K562 (cell line): ENCODE data around the gene POU2F3. TPM values are rescaled to one million over a fixed set of nuclear protein-coding genes. Genes with fewer than 3 reads are reported as not detected.
A peak's percentile ranks its signal among the peaks of the same experiment; 100 is the strongest.

Experiments
- ATAC-seq: fragments of 200-7000 bp; cut with Tn5 transposase; 3 replicates; pipeline ENCODE4 v1.9.1; 2020; ENCODE audit warnings: moderate library complexity
- BruUV-seq: library from RNA; stranded (reverse); fragments of 400-500 nt; replicated peaks from 2 replicates; lab custom pipeline; 2021; lab: Mats Ljungman, UMichigan
- CTCF ChIA-PET: fragments of 300-600 bp; formaldehyde crosslinking; extraction: SDS; loops from one replicate; lab custom pipeline; 2021; ENCODE audit warnings: low intra/inter-chr PET ratio; lab: Yijun Ruan, JAX
- POLR2A ChIA-PET: fragments of 300-600, 350-650 bp; sonication (Branson Sonifier 250); formaldehyde crosslinking; extraction: SDS; loops from one replicate; lab custom pipeline; 2021; ENCODE audit warnings: antibody characterized with exemption, inconsistent platforms; lab: Yijun Ruan, JAX
- DNase-seq, 4 experiments: peaks; one replicate each; pipeline versions ENCODE4 v3.0.0 to v3.0.0-alpha.2; 2011 to 2018; ENCODE audit warnings: low spot score in 3 of 4, mixed read lengths in 3 of 4; ENCODE audit errors: extremely low read depth in 1 of 4
- FAIRE-seq: peaks from 2 replicates; lab custom pipeline; 2011; peaks lifted over from hg19 to GRCh38; lab: Jason Lieb, UNC
- H2AFZ ChIP-seq: 2 replicates; pipeline ENCODE4 v1.6.0; 2011; ENCODE audit warnings: low read depth, low read length, control low read depth, inconsistent platforms
- H3K27ac ChIP-seq: fragments of 200-600 bp; 3 replicates; pipeline ENCODE4 v1.8.0; 2011; ENCODE audit warnings: low read depth, mild to moderate bottlenecking, control low read depth, inconsistent platforms, low read length, moderate library complexity, mixed read lengths; ENCODE audit errors: extremely low read depth
- H3K27me3 ChIP-seq, 2 experiments: fragments of 300-600 bp in 1 of 2; 2 replicates in 1 of 2; 3 replicates in 1 of 2; pipeline versions ENCODE4 v1.6.0 to v1.8.0; 2011; ENCODE audit warnings: inconsistent platforms in 2 of 2, low read length in 2 of 2, mild to moderate bottlenecking in 1 of 2, mixed read lengths in 1 of 2, moderate library complexity in 1 of 2; ENCODE audit not compliant: control insufficient read depth in 2 of 2, insufficient read depth in 2 of 2
- H3K36me3 ChIP-seq: fragments of 300-600 bp; 3 replicates; pipeline ENCODE4 v1.8.0; 2011; ENCODE audit warnings: mild to moderate bottlenecking, low read length, inconsistent platforms; ENCODE audit not compliant: control insufficient read depth, insufficient read depth
- H3K4me1 ChIP-seq, 2 experiments: fragments of 200-600 bp in 1 of 2; replicated peaks in 1 of 2; 2 replicates in 1 of 2; 3 replicates in 1 of 2; pipeline versions ENCODE4 v1.5.1 to v1.8.0; 2011; ENCODE audit warnings: inconsistent platforms in 2 of 2, low read length in 2 of 2, mild to moderate bottlenecking in 1 of 2, mixed read lengths in 1 of 2, moderate library complexity in 1 of 2; ENCODE audit not compliant: control insufficient read depth in 2 of 2, insufficient read depth in 2 of 2
- H3K4me2 ChIP-seq: 2 replicates; pipeline ENCODE4 v1.6.1; 2011; ENCODE audit warnings: low read length, control low read depth, inconsistent platforms, mixed read lengths; ENCODE audit not compliant: insufficient read depth
- H3K4me3 ChIP-seq: fragments of 200-600 bp; sonication (generic), shearing (Covaris generic); 2 replicates; pipeline ENCODE4 v1.5.1; 2016; ENCODE audit warnings: control low read depth, inconsistent platforms
- H3K79me2 ChIP-seq: fragments of 200-600 bp; 3 replicates; pipeline ENCODE4 v1.8.0; 2011; ENCODE audit warnings: low read length, inconsistent platforms; ENCODE audit not compliant: control insufficient read depth, insufficient read depth
- H3K9ac ChIP-seq, 2 experiments: 2 replicates each; pipeline versions ENCODE4 v1.6.0 to v1.6.1; 2011; ENCODE audit warnings: low read depth in 2 of 2, low read length in 2 of 2, control low read depth in 1 of 2, inconsistent platforms in 1 of 2, mild to moderate bottlenecking in 1 of 2, mixed read lengths in 1 of 2; ENCODE audit not compliant: insufficient read depth in 1 of 2
- H3K9me1 ChIP-seq: one replicate; pipeline ENCODE4 v1.6.0; 2011; ENCODE audit warnings: inconsistent platforms, mild to moderate bottlenecking, low read length, moderate library complexity; ENCODE audit not compliant: control insufficient read depth, insufficient read depth
- H3K9me3 ChIP-seq: replicated peaks from 2 replicates; pipeline ENCODE4 v1.5.1; 2011; ENCODE audit warnings: low read depth, low read length, inconsistent platforms; ENCODE audit not compliant: control insufficient read depth, insufficient read depth
- H4K20me1 ChIP-seq: replicated peaks from 2 replicates; pipeline ENCODE4 v1.6.1; 2011; ENCODE audit warnings: low read length, inconsistent platforms, mixed read lengths; ENCODE audit not compliant: control insufficient read depth, insufficient read depth
- E2F3 ChIP-seq: fragments of 250-450 bp; sonication (Bioruptor Pico); IDR thresholded peaks from 2 replicates; pipeline ENCODE4 v1.4.0; 2020; ENCODE audit warnings: mild to moderate bottlenecking
- GTF2E2 ChIP-seq: fragments of 200-800 bp; sonication (Bioruptor generic); IDR thresholded peaks from 2 replicates; pipeline ENCODE4 v1.6.1; 2016; ENCODE audit warnings: missing genetic modification characterization, missing compliant biosample characterization
- LCOR ChIP-seq: sonication (generic); formaldehyde crosslinking; IDR thresholded peaks from 2 replicates; pipeline ENCODE4 v1.8.0; 2022; ENCODE audit warnings: mild to moderate bottlenecking, missing genetic modification reagents
- TCF7 ChIP-seq: sonication (generic); IDR thresholded peaks from 2 replicates; pipeline ENCODE4 v1.6.1; 2016; ENCODE audit warnings: antibody characterized with exemption, borderline replicate concordance
- TRIM28 ChIP-seq: fragments of 450-650 bp; IDR thresholded peaks from 2 replicates; pipeline ENCODE4 v1.6.1; 2017
- ZEB2 ChIP-seq: fragments of 450-650 bp; IDR thresholded peaks from 2 replicates; pipeline ENCODE4 v1.6.1; 2016
- ZNF41 ChIP-seq: fragments of 250-450 bp; sonication (Bioruptor Pico); conservative IDR thresholded peaks from 2 replicates; pipeline ENCODE4 v1.4.0; 2020; ENCODE audit warnings: mild to moderate bottlenecking
- WGBS: fragments of 100-300 bp; shearing (Covaris generic); methylation state at CpG from one replicate; pipeline ENCODE4 v1.1.6; 2016; ENCODE audit warnings: low coverage, mixed read lengths; ENCODE audit not compliant: insufficient coverage; ENCODE audit errors: missing lambda C conversion rate; 5-methylcytosine and 5-hydroxymethylcytosine counted together
- in situ Hi-C: fragments of 300-500 bp; cut with MboI; formaldehyde crosslinking; loops from 4 replicates; pipeline ENCODE4 v1.15.0; 2018; ENCODE audit warnings: inconsistent platforms, mixed read lengths
- intact Hi-C: fragments of 100-400 bp; cut with micrococcal nuclease; formaldehyde crosslinking; loops from 2 replicates; pipeline ENCODE4 v1.14.2; 2022
- polyA plus RNA-seq, 8 experiments: library from polyadenylated mRNA; depleted of rRNA in 4 of 8; stranded (reverse) in 5 of 8; unstranded in 3 of 8; fragments of >200 nt; fragmentation: Nextera tagmentation in 2 of 8; fragmentation: Illumina TruSeq in 1 of 8; extraction: Ambion mirVana in 2 of 8; extraction: Trizol in 1 of 8; gene quantifications; 2 replicates each; pipeline versions ENCODE4 v1.2.1 to v1.2.3, GENCODE V29; 2011 to 2014; ENCODE audit warnings: inconsistent platforms in 1 of 8, missing spikeins in 1 of 8
- total RNA-seq, 7 experiments: library from RNA; depleted of rRNA in 6 of 7; stranded (reverse); fragments of >200 nt in 6 of 7; fragmentation: Illumina TruSeq in 2 of 7; extraction: Trizol in 2 of 7; gene quantifications; 2 replicates each; pipeline versions ENCODE4 v1.2.1 to v1.2.3, GENCODE V29; 2011 to 2021; ENCODE audit warnings: low replicate concordance in 1 of 7
- TF ChIP-seq, protein P1 (sequence below): fragments of 250-450 bp; sonication (Bioruptor Pico); IDR thresholded peaks from 2 replicates; pipeline ENCODE4 v1.5.0; 2020; ENCODE audit warnings: mild to moderate bottlenecking, borderline replicate concordance
- TF ChIP-seq, protein P2 (sequence below), 2 experiments: fragments of 450-650 bp in 1 of 2; sonication (generic) in 1 of 2; formaldehyde crosslinking in 1 of 2; IDR thresholded peaks; 2 replicates each; pipeline versions ENCODE4 v1.7.1 to v1.9.0; 2016 to 2022; ENCODE audit warnings: inconsistent platforms in 1 of 2, mild to moderate bottlenecking in 1 of 2, missing genetic modification reagents in 1 of 2

The POU2F3 gene
- total and polyA plus RNA-seq, 9 of the 15 experiments (the other 6 are each of a cell fraction or from before 2014, with no cell fraction given) = not detected

- TF ChIP-seq, protein P1, sequence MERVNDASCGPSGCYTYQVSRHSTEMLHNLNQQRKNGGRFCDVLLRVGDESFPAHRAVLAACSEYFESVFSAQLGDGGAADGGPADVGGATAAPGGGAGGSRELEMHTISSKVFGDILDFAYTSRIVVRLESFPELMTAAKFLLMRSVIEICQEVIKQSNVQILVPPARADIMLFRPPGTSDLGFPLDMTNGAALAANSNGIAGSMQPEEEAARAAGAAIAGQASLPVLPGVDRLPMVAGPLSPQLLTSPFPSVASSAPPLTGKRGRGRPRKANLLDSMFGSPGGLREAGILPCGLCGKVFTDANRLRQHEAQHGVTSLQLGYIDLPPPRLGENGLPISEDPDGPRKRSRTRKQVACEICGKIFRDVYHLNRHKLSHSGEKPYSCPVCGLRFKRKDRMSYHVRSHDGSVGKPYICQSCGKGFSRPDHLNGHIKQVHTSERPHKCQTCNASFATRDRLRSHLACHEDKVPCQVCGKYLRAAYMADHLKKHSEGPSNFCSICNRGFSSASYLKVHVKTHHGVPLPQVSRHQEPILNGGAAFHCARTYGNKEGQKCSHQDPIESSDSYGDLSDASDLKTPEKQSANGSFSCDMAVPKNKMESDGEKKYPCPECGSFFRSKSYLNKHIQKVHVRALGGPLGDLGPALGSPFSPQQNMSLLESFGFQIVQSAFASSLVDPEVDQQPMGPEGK (CRISPR knock-in tag) = no peak
- TF ChIP-seq ZEB2 (no peak), LCOR (CRISPR knock-in tag) (no peak), E2F3 (CRISPR knock-in tag) (no peak), TCF7 (no peak)
These were observed 21.8 kb upstream of the POU2F3 start (continued) for GRCh38 chr11:120217941-120218694.

DNA sequence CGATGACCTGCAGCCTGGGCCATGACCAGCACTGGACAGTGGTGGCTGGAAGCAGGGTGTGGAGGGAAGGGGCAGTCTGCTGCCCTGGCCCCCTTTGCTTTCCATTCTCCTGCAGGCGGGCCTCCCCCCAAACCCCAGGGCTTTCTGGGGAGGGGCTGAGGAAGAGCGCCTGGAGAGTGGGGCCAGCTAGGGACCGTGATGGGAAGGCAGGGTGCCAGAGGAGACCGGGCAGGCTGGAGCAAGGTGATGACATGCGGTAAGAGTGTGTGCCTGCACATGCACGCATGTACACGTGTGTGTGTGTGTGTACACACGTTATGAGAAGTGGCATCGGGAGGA is 21.3 kb upstream of the POU2F3 start:
- 38% methylated on average over 7 of the region's 10 CpGs for WGBS
- Histone ChIP-seq H3K4me3 (no peak overlapping the region), H3K4me1 (peaks cover 10 to 12% of the 10 kb centered on the region in 2 experiments; a peak in 3 of 5 replicates), H3K9me1 (peaks cover 3% of the 10 kb centered on the region)
- TF ChIP-seq TRIM28 = no peak
- no peak for TF ChIP-seq ZNF41 (CRISPR knock-in tag)
- no peak for TF ChIP-seq GTF2E2 (tag)
- TF ChIP-seq, protein P2, sequence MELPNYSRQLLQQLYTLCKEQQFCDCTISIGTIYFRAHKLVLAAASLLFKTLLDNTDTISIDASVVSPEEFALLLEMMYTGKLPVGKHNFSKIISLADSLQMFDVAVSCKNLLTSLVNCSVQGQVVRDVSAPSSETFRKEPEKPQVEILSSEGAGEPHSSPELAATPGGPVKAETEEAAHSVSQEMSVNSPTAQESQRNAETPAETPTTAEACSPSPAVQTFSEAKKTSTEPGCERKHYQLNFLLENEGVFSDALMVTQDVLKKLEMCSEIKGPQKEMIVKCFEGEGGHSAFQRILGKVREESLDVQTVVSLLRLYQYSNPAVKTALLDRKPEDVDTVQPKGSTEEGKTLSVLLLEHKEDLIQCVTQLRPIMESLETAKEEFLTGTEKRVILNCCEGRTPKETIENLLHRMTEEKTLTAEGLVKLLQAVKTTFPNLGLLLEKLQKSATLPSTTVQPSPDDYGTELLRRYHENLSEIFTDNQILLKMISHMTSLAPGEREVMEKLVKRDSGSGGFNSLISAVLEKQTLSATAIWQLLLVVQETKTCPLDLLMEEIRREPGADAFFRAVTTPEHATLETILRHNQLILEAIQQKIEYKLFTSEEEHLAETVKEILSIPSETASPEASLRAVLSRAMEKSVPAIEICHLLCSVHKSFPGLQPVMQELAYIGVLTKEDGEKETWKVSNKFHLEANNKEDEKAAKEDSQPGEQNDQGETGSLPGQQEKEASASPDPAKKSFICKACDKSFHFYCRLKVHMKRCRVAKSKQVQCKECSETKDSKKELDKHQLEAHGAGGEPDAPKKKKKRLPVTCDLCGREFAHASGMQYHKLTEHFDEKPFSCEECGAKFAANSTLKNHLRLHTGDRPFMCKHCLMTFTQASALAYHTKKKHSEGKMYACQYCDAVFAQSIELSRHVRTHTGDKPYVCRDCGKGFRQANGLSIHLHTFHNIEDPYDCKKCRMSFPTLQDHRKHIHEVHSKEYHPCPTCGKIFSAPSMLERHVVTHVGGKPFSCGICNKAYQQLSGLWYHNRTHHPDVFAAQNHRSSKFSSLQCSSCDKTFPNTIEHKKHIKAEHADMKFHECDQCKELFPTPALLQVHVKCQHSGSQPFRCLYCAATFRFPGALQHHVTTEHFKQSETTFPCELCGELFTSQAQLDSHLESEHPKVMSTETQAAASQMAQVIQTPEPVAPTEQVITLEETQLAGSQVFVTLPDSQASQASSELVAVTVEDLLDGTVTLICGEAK (IDR thresholded peaks at IDR 0.05) = no peak
- TF ChIP-seq, protein P2 (CRISPR knock-in tag; IDR thresholded peaks at IDR 0.05) = no peak
- TF ChIP-seq, all 486 proteins: peak for 0
- no peaks in the 10 kb centered on the region for H3K9me3 ChIP-seq
- H4K20me1 ChIP-seq = peaks cover 34% of the 10 kb centered on the region; the same call in 1 of the 2 replicates
- FAIRE-seq = no peak
- in situ Hi-C loops = no loop called here
- H3K79me2 ChIP-seq = no peaks in the 10 kb centered on the region
- peak overlapping the region in 1 of 2 experiments; percentile 23; a peak in 1 of 4 replicates for H3K9ac ChIP-seq
- ChIA-PET POLR2A (no interaction called here), CTCF (no interaction called here)
- H2AFZ ChIP-seq = no peak overlapping the region
- intact Hi-C loops = loop anchor here (10.0 kb wide), 1 partner anchor 864 kb away; no protein-coding TSS in a partner anchor
- ATAC-seq = no peak
- 0 out of 3 replicates have a peak, but pooled peaks cover 5% of the 10 kb centered on the region for H3K36me3 ChIP-seq
- H3K27me3 ChIP-seq = no peaks in the 10 kb centered on the region; a peak in 1 of 5 replicates
- no peak overlapping the region for H3K4me2 ChIP-seq
- no TSS peak for BruUV-seq
- DNase-seq = no peak
- no peak overlapping the region for H3K27ac ChIP-seq
